Frontal cortex (tissue), 4 donors: ENCODE results near the gene GPSM1. TPM values are rescaled to one million over a fixed set of nuclear protein-coding genes. Genes with fewer than 3 reads are reported as not detected.

ENCODE experiments used
- DNase-seq, 2 donors: peaks; one replicate each; pipeline ENCODE4 v3.0.0; 2012; ENCODE audit warnings: low spot score in 2 of 2
- FAIRE-seq: peaks from 2 replicates; lab custom pipeline; 2012; peaks lifted over from hg19 to GRCh38; lab: Jason Lieb, UNC
- total RNA-seq: library from RNA; depleted of rRNA; stranded (reverse); fragments of >200 nt; gene quantifications from one replicate; pipeline ENCODE4 v1.2.3, GENCODE V29; 2014
- donor health status: control.
- donor health status: control.
- donor health status: control.

GPSM1 gene, protein sequence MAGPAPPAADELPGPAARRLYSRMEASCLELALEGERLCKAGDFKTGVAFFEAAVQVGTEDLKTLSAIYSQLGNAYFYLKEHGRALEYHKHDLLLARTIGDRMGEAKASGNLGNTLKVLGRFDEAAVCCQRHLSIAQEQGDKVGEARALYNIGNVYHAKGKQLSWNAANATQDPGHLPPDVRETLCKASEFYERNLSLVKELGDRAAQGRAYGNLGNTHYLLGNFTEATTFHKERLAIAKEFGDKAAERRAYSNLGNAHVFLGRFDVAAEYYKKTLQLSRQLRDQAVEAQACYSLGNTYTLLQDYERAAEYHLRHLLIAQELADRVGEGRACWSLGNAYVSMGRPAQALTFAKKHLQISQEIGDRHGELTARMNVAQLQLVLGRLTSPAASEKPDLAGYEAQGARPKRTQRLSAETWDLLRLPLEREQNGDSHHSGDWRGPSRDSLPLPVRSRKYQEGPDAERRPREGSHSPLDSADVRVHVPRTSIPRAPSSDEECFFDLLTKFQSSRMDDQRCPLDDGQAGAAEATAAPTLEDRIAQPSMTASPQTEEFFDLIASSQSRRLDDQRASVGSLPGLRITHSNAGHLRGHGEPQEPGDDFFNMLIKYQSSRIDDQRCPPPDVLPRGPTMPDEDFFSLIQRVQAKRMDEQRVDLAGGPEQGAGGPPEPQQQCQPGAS
- total RNA-seq, result 71.7 TPM

DNA sequence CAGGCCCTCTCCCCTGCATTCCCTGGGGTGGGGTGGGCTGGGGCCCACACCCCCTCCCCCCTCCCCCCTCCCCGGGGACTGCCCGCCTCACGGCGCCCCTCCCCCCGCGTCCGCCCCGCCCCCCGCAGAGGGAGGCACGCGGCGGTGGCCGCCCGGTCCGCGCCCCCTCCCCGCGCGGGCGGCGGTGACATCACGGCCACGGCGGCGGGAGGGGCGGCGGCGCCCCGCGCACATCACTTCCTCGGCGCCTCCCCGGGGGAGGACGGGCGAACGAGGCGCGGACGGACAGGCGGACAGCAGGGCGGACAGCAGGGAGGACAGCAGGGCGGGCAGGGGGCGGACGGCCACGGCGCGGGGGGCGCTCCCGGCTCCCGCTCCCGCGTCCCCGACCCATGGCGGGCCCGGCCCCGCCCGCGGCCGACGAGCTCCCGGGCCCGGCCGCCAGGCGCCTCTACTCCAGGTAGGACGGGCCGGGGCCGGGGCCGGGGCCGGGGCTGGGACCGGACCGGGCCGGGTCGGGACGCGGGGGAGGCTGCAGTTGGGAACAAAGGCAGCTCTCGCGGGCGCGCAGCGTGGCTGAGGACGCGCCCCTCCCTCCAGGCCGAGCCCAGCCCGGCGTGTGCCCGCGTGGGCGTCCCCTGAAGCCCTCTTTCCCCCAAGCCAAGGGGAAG is at the start of gene GPSM1:
Gene GPSM1, plus strand, starts transcription at position 236 of the 671 bp plus-strand sequence. Its CDS starts 157 bp downstream, at position 393.
- DNase-seq (peak; percentile 95 to 98), FAIRE-seq (no peak)

DNA sequence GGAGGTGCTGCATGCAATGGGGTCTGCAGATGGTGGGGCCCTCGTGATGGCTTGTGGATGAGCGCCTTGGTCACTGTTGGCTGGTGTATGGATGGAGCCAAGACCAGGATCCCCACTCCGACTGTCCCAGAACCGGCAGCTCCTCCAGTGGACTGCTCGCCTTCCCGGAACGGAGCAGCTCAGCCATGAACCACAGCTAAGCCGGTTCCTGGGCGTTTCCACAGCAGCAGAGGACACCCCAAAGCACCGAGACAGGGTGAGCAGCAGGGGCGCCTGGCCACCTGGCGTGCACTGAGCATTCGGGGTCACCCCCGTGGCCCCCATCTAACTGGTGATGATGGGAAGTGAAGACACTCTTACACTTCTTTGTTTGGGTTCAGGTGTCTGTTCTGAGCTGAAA is 49.6 kb upstream of the GPSM1 start:
- DNase-seq (no peak), FAIRE-seq (no peak)

DNA sequence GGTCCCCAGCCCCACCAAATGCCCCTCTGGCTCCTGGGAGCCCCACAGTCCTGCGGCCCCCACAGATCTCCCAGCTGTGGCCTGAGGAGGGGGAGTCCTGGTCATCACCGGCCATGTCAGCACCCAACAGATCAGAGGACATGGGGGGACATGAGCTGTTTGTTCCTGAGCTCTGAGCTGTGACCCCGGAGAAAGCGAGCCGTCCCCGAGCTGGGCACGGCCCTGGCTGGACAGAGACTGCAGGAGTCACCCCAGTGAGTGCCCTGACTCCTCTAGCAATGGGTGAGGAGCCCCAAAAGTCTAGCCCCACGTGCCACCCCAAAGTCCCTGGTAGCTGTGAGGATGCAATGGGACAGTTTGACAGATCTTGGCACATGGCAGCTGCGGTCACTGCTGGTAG is 49.1 kb upstream of the GPSM1 start:
- FAIRE-seq, result no peak
- no peak for DNase-seq

DNA sequence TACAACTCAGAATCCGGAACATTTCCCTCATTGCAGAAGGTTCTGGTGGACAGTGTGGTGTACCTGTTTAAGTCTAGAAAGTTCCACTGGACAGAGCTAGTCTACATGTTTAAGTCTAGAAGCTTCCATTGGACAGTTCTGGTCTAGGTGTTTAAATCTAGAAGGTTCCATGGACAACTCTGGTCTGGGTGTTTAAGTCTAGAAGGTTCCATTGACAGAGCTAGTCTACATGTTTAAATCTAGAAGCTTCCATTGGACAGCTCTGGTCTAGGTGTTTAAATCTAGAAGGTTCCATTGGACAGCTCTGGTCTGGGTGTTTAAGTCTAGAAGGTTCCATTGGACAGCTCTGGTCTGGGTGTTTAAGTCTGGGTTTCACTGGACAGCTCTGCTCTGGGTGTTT is 48.4 kb upstream of the GPSM1 start:
- DNase-seq (no peak), FAIRE-seq (no peak)

DNA sequence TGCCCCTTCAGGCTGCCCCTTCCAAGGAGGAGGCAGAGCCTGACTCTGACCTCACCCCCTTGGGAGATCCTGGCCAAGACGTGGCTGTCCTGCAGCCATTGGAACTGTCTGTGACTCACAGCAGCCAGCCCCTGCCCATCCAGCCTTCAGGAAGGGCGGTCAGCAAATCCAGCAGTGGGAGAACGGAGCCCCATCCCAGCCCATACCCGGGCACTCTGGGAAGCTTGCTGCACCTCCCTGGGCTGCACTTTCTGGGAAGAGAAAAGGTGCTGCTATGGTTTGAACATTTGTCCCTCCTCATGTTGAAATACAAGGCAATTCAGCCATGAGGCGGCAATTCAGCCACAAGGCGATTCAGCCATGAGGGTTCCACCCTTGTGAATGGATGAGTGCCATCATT is 47.9 kb upstream of the GPSM1 start:
- FAIRE-seq (no peak), DNase-seq (no peak)

DNA sequence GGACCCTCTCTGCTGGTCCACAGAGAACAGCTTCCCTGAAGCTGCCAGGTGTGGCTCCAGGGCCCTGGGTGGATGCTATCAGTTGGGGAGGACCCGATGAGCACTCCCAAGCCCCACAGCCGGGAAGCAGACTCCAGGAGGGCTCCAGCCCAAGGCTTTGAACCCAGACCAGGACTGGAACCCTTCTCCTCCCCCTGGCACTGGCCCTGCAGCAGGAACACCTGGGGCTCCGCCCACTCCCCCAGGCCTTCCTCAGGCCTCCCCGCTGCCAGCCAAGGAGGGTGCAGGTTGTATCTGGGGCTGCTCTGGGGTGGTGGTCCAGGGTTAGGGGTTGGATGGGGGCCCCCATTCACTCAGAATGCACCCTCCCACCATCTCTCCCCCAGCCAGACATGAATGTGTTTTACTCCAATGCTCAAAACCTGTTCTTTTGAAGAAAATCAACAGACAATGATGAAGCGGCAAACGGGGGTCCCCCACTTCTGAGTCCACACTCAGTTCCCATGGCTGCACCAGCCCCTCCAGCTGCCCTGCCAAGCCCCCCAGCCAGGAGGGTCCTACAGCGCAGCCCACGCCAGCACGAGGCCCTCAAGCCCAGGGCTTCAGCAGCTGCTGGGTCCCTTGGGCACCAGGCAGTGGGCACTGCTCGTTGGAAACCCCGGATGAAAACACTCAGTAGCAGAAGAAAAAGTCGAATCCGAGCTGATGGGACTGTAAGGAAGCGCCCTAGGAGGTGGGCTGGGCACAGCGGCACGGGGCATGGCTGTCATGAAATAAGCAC is 46.6 kb upstream of the GPSM1 start:
- no peak for DNase-seq
- FAIRE-seq, result no peak

DNA sequence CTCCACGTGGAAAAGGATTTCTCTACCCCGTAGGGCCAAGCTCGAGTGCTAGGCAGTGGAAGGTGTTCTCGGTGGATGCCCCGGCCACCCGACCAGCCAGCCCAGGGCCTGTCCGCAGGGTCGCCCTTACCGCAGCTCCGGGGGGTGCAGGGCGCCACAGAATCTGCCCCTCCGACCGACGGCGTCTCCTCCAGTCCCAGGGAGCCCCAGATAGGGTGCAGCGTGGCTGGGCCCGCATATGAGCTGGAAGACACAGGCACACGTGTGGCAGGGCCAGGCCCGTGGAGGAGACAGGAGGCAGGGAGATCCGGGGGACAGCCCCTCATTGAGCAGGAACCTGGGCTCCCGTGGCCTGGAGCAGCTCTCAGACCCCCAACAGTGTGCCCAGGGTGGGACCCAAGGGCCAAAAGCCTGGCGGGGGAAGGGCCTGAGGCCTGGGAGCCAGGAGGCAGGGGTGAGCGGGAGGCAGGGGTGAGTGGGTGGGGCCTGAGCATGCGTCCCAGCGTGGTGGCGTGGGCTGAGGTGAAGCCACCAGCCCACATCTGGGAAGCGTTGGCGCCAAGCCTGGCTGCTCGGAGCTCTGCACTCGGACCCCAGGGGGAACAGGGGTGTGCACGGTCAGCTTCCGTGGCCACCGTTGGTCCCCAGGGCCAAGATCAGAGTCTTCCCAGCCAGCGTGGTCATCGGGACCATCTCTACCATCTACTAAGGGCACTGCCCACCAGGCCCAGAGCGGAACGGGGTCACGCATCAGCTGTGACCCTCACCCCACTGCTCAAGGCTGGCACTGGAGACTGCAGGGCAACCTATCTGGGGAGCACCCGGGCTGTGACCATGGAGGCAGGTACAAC is 45.7 kb upstream of the GPSM1 start:
- no peak for DNase-seq
- FAIRE-seq, result no peak

DNA sequence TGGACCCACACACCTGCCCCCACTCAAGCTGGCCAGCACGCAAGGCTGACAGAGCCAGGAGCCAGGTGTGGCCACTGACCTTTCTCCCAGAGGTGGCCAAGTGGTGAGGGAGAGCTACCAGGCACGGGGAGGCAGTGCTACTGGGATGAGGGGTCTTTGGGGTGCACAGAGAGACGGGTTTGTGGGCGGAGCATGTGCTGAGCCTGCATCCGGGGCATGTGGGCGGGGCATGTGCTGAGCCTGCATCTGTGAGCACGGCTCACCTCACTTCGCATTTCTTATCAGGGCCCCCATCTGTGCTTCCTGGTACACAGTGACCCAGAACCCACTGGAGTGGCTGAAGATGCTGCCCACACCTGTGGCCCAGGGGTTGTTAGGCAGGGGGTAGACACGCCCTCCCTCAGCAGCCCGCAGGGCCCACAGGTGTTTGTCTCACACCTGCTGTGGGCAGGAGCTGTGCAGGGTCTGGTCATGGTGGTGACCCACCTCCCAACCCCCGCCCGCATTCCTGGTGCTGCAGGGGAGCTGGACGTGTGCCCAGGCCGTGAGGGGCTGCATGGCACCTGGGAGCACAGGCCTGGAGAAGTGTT is 45.0 kb upstream of the GPSM1 start:
- no peak for FAIRE-seq
- DNase-seq, result no peak

DNA sequence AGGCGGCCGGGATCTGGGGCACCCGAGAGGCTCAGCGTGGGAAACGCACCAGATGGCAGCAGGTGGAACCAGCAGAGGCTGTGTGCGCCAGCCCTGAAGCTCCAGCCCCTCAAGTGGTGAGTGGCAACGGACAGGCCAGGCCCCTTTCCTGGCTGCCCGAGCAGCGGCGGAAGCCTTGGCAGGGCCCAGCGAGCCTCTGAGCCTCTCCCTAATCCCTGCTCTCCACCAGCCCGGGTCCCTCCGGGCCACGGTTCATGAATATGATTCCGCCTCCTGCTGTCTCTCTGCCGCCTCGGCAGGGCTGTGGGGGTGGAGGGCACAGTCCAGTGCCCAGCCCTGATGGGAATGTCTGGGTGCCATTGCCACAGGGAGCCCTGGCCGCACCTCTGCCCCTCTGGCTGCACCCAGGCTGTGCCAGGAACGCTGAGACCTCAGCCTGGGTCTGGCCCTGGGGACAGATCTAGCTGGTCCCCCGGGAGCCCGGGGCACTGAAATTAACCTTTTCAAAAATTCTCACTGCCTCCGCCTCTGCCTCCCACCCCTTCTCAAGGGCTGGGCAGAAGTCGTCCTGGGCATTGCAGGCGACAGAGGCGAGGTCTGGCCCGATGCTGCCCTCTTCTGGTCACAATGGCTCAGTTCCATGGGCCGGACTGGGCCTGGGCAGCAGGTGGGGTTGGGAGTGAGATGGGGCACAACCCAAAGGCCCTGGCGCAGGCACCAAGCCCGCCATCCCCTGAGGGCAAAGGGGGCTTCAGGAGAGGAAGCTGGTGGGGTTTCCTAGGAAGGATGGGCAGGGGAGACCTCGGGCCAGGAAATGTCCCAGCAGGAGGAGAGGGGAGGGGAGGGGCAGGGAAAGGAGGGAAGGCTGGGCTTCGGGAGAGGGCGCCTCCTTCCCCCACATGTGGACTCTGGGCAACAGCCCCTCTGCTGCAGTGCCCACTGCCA is 43.8 kb upstream of the GPSM1 start:
- FAIRE-seq, result no peak

DNA sequence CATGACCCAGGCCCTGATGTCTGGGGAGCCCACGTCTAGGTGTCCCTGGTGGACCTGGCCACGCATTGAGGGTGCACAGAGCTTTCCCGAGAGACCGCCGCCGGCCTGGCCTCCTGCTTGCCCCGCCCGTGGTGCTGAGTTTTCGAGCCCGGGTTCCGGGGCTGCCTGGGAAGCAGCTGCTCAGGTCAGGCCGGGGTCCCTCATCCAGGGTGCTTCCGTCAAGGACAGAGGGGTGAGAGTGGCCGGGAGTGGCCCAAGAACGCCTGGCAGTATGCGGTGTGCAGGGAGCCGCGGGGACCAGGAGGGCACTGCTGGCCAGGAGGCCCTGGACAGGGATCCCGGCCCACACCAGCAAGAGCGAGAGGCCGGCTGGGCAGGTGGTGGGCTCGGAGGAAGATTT is 43.0 kb upstream of the GPSM1 start:
- FAIRE-seq (no peak), DNase-seq (no peak)

More for the DNA sequence above, 43.8 kb upstream of the GPSM1 start:
- peak; percentile 85 to 95 for DNase-seq

DNA sequence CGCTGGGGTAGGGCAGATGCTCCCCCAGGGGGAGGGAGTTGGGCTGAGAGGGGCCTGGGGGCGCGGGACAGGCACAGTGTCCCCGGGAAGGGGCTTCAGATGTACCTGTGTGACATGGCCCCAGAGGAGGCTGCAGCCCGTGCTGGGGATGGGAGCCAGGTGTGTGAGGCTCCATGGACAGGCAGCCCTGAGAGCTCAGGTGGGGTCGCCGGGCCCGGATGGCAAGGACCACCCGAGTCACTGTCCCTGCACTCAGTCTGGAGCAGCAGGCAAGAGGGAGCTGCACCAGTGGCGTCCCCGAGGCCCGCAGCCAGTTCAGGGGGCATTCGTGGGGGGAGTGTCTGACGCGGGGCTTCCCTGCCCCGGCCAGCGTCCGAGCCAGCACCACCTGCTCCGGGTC is 42.4 kb upstream of the GPSM1 start:
- DNase-seq (no peak), FAIRE-seq (no peak)

DNA sequence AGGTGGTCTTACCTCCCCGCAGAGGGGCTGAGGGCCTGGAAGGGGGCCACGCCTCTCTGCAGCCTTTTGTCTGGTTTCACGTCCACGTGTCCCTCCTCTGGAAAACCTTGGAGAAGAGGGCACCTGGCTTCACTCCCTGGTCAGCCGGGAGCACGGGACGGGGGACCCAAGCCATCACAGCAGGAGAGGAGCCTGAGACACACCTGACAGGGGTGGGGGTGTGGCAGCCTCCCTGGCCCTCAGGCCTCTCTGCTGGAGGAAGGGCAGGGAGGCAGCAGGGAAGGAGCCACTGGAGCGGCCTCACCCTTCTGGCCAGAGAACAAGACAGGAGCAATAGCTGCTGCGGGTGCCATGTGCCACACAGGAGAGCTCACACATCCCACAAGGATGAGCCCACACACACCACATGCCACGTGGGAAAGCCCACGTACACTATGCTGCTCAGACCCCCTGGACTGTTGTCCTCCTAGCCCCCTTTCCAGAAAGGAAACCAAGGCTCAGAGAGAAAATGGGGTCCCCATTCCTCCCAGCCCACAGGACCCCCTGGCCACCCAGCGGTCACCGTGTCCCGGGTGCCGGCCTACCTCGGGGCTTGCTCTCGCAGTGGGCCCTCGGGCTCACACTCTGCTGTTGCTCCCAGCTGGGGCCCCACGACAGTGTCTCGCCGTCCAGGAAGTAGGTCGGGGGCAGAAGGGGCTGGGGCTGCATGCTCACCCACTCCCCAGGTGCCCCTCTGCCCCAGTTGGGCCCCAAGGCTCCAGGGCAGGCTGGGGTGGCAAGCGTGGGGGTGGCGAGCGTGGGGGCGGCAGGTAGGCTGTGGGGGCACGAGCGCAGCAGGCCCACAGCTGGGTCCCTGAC is 41.6 kb upstream of the GPSM1 start:
- FAIRE-seq, result no peak
- no peak for DNase-seq

DNA sequence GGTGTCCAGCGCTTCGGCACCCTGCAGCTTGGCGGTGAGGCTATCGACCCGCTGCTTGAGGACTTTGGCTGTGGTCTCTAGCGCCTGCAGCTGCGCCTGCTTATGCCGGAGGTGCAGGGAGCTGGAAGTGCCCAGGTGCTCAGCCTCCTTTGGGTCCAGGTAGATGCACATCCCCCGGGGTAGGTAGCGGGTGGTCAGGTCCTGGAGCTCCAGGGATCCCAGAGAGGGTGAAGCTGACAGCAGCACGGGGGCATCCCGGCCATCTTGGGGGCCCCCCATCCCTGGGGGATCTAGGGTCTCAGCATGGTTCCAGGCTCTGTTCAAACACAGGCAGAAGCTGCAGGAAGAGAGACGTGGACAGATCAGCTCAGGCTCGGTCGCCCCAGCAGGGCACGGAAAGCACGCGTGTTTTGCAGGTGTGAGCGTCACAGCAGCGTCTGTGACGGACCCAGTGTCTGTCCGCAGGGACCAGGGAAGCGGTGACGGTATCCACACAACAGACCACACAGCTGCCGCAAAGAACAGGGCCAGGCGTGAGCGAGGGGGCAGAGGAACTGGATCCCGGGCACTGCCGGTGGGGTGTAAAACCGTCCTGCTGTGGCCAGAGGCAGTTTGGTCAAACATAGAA is 40.9 kb upstream of the GPSM1 start:
- DNase-seq (no peak), FAIRE-seq (no peak)

DNA sequence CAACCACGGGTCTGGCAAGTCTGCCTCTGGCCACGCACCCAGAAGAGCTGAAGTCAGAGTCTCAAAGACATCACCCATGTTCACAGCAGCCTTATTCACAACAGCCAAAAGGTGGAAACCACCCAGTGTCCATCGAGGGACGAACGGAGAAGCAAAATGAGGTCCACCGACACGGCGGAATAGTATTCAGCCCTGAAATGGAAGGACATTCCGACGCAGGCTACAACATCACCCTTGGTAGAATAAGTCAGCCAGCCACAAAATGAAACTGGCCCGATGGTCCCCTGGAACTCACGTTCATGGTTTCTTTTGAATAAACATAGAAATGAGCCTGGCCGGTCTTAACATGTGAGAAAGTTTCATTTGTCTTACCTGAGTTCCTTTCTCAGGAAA is 40.4 kb upstream of the GPSM1 start:
- FAIRE-seq (no peak), DNase-seq (no peak)

DNA sequence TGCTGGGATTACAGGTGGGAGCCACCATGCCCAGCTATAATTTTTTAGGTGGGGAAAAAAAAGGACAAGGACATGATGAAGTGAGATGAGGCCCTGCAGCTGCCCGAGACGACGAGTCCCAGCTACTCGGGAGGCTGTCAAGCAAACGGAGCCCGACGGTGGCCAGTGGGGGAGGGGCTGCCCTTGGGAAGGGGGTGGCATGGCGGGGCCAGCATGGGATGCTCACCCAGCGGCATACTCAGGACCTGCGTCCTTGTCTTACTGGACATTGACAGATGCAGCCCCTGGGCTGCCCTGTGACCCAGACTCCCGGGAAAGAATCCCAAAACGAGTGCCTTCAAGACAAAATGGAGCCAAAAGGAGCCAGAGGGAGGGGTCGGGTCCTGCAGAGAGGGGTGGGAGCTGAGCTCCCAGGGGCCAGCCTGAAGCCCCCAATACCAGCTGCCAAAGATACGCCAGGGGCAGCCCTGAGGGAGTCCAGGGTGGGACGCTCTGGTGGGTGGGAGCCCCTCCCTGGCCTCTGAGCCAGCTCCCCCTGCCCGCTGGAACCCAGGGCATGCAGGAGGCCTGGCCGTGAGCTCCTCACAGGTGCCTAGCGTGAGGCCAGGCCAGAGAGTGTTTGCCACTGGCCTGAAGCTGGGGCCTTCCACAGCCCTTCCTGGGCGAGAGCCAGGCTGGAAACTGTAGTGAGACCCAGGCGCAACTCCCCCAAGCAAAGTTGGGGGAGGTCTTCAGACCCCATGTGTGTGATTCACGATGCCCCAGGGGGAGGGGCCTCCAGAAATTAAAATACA is 39.2 kb upstream of the GPSM1 start:
- FAIRE-seq (no peak), DNase-seq (no peak)
